GM19240 (cell line): ENCODE results near the gene SLC8A3.
A peak's percentile ranks its signal among the peaks of the same experiment; 100 is the strongest.

Experiments used
- DNase-seq: peaks from one replicate; pipeline ENCODE4 v3.0.0; 2011; ENCODE audit warnings: low spot score; ENCODE audit not compliant: insufficient read length

The SLC8A3 gene

DNA sequence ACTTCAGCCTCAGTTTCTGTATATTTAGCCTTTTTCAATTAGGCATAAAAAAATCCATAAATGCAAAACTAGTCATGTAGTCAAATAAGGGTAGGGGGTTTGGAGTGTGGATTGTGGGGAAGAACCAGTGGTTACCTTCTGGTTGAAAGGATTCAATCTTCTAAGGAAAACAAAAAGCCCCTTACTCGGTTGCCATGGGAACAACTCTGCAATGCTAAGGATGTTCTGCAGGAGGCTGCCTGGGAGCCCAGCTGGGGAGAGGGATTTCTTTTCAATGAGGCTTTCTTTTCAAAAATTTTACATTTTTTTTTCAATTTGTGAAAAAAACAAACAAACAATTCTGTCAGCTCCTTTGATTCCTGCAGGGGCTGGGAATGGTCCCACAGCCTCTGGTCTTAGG is 67.2 kb downstream of the SLC8A3 start:
- no peak for DNase-seq

DNA sequence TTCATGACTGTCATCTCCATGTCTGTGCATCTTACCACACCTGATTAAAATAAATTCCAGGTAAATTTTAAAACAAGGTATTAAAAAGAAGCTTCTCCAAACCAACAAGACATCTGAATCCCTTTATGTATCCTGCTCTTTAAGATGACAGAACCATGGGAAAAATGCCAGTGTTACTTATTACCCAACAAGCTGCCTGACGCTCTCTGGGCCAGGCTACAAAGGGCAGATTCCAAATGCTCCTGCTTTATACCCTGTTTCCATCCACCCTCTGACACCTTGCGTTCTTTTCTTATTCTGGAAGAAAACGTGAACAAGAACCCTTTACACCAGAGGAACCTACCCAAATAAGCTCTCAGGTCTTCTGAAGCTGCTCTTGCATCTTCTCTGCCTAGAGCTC is 70.7 kb downstream of the SLC8A3 start:
- no peak for DNase-seq

DNA sequence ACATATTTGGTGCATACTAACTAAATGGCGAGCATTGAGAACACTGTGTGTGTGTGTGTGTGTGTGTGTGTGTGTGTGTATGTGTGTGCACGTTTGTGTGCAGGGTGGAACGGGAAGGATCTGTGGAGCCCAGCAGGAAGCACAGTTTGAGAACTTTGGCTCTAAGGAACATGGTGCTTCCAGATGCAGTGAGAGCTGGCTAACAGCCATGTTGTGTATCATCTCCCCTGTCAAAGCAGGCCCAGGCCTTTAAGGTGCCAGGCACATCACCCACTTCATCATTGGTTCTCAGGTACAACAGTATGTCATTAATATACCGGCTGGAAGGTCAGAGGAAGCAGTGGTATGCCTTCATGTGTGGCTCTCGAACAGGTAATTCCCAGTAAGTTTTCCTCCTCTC is 72.5 kb downstream of the SLC8A3 start:
- DNase-seq, result no peak

DNA sequence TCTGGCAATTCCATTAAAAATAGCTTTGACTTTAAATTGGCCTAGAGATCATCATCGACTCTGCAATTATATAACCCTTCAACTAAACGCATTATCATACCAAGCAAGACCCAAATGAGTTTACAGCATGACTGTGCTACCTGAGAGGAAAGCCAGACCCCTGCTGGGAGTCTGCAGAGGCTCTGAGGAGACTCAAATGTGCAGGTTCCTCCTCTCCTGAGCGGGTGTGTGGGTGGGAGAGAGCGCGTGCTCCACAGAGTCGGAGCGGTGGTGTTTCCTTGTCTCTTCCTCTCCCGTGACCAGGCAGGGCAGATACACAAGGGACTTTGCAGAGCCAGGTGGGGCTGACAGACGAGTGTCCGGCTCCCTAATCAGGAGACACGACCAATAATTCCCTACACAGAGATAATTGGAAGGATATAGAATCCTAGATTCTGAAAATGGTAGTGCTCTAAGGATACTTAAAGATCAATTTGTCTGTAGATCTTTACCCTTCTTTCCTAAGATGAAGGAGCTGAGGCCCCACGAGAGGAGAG is 74.1 kb downstream of the SLC8A3 start:
- DNase-seq, result no peak

DNA sequence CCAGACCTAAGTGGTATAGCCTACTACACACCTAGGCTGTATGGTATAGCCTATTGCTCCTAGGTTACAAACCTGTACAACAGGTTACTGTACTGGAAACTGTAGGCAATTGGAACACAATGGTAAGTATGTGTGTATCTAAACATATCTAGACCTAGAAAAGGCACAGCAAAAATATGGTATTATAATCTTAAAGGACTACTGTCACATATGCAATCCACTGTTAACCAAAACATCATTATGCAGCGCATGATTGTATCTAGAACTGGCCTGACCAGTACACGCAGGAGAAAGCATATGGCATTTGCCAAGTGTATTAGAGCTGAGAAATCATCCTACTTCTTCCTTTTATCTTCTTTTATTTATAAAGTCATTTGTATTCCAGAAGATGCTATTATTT is 75.5 kb downstream of the SLC8A3 start:
- no peak for DNase-seq

DNA sequence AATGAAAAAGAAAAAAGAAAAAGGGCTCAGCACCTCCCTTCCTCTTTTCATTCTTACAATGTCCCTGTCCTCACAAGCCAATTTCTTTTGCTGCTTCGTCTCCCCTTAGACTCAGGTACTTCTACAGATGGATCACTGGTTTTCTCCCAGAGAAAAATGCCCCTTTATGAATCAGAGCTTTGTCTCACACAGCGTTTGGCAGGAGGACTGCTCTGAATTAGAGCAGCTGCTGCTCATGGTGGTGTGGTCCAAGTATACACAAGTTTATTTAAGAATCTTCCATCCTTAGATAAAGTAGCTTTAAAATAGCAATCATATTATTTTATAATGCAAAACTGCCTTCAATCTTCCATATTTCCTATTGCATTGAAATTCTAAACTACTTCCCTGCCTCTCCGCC is 80.3 kb downstream of the SLC8A3 start:
- DNase-seq, result no peak

DNA sequence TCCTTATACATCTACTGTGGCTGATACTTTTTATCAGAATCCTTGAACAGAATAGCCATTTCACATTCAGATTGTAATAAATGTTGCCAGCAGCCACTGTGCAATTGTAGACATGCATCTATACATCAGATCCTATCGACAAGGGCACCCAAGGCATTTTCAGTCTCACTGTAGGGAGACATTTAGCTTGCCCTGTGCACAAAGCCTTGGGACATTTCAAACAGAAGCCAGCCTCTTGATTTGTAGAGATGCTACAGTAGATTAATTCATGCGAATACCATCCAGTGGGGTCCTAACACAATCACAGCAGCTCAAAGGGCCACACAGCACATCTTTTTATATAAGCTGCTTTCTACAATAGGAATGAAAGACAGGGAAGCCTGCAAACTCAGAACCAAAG is 81.4 kb downstream of the SLC8A3 start:
- DNase-seq, result no peak

DNA sequence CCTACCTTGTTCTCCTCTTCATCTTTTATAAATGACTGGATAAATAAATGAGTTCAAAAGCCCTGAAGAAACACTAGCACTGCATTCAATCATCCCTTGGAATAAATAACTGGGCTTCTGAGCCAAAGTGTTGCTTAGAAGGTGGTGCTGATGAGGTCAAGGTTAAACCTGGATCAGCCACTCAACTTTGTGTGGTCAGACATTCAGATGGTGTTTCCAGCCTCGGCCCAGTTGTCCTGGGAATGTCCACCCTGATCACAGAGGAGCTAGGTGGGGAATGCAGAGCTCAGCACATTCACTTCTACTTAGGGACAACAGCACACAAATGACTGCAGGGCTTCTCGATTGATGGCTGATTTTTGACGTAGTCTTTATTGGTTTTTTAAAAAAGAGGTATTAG is 88.7 kb downstream of the SLC8A3 start:
- DNase-seq, result no peak

DNA sequence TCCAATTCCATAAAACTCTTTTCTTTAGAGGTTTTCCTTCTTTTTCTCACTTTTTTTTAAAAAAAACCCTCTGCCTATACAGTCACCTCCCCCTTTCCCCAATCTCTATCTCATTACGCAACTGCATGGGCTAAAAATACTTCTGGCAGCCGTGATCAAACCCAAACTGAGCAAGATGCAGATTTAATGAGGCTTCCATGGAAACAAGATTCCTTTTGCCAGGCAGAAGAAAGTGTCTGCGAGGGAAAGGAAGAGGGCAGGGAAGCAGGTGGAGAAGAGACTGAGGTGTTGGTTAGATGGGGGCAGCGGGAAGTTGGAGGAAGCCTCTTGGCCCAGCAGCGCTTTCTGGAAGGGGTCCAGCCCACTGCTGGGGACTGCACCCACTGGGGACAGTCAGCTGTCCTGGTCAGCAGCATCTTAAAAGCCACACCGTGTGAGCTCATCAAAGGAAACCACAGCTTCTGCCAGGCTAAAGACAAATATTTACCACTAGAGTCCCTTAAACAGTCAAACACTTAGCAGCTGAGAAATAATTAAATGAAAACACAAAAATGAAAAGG is 90.4 kb downstream of the SLC8A3 start:
- DNase-seq, result no peak

DNA sequence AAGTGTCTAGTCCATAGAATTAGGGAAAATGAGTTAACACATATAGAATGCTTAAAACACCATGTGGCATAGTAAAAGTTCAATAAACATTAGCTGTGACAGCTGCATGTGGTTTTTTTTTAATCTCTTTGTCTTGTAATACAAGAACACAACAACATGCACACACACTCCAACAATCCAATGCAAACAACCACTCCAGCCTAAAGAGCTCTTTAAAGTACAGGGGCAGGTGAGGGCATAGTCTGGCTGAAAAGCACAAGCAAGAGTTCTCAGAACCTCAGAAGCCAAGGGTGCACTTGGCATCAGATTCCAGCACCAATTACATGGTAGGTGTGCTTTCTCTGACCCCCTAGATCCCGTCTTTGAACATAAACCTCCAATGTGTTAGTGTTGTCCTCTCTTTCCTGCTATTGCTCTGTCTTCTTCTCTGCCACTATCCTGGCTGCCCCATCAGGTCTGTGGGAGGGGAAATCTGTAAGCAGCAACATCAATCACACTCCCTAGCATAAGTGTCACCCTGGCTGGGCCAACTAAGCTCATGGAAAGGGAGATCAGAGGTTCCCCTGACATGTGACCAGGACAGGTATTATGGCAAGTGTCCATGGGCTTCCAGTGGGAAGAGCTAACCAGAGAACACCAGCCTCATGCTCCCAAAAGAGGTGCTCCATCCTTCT is 91.0 kb downstream of the SLC8A3 start:
- no peak for DNase-seq

DNA sequence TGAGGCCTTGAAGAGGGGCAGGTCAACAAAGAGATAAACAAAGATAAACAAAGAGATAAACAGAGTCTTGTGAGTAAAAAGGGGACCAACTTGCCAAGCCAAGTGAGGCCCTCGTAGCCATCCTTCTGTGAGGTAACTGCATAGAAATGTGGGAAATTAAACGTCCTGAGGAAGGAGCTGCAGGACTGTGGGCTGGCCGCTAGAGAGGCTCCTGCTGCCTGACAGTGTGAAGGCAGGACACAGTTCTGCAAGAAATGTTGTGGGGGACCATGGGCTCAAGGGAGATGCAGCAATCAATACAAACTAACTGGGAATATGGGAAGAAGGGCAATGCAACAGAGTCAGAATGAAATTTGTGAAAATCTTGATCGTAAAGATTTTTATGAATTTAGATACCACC is 91.9 kb downstream of the SLC8A3 start:
- no peak for DNase-seq

DNA sequence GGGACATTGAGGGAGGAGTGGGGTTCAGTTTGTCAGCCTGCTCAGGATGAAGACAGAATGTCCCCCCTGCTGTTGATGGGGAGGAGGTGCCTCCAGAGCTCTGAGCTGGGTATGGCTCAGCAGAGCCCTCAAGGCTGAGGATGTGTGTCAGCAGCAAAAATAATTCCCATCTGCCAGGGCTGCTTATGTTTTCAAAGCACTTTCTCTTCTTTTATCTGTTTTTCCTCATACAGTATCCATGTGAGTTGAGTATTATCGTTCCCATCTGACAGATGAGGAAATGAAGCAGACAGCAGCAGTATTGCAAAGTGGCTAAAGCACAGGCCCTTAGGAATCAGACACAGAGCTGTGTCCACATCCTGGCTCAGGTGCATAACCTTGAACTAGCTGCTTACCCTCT is 94.1 kb downstream of the SLC8A3 start:
- no peak for DNase-seq

DNA sequence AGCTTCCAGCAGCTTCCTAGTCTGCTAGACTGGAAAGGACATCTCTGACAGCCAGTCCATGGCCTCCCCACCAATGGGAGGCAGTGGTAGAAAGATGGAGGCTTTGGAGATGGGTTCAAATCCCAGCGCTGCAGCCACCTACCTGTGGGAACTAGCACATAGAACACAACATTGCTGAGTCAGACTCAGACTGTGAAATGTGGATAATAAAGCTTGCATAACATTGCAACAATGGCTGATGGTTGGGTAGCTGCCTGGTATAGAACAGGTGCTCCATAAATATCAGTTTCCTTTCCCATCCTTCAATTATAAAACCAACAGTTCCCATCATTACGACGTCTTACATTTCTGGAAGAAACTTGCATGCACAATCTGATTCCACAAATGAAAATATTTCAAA is 94.6 kb downstream of the SLC8A3 start:
- DNase-seq, result no peak

DNA sequence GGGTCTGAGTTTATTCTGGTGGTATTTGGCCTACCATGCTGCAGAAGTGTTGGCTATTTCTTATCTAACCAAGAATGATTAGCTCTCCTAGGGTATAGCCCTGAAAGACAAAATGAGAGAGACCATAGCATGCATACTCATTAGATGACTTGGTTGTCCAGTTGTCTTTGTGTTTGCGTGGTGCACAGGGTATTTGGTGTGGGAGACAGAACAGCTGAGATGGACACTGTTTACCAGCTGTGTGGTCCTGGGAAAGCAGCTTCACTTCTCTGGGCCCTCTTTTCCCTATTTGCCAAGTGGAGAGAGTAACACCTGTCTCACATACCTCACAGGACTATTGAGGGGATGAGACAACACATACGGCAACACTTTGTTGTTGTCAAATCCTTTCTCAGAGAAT is 95.6 kb downstream of the SLC8A3 start:
- no peak for DNase-seq

DNA sequence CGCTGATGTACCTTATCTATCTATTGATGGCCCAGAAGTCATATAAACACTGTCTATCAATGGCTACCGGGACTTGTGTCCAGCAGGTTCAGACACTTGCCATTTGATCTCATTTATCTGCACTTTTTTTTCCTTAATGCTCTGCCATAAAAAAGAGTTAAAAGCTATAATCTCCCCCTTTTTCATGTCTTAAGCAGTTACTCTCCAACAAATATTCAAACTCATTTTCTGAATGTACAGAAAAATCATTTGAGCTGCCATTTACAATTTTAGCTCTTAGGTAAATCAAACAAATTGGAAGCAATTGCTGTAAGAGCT is 101.4 kb downstream of the SLC8A3 start:
- no peak for DNase-seq

DNA sequence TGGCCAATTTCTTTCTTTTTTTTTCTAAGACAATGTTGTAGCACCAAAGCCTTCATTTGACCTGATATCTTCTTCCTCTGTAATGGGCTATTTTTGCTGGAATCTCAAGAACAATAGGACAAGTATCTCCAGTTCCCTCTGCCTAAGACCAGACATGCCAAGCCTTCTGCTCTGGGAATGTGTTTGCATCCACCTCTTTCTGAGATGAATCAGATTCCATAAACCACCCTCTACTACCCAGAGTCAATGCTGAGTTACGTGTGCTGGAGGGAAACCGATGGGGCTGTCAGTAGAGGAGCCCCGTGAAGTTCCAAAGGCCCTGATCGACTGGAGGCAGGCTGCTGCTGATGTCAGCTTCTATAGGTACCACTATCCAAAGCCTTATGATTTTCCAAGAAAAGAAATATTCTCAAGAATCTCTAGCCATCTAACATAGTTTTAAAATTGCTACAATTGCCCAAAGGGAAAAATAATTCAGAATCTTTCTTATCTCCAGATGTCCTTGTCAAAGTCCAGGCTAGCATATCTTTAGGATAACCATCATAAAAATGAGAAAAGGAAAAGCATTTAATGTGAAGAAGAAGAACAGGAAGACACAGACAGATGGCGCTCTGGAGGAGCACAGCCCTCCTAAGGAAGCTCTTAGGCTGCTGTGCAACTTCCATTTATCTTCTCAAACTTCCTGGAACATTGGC is 101.9 kb downstream of the SLC8A3 start:
- DNase-seq, result peak; percentile 13

DNA sequence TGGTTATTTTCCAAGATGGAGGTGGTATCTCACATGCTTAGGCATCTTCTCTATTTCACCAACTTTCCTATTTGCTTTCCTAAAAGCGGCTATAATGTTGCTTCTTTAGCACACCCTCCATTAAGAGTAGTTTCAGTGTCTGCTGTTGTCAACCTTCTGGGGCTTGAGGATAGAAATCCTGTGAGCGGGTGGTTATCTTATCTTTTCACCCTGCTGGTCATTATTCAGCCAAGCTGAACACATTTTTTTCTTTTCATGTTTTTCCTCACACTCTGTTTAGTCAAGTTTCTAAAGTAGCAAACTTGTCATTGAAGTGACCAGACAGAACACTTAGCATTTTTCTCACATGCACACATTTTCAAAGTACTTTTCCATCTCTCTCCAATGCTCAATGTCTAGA is 104.5 kb downstream of the SLC8A3 start:
- no peak for DNase-seq

DNA sequence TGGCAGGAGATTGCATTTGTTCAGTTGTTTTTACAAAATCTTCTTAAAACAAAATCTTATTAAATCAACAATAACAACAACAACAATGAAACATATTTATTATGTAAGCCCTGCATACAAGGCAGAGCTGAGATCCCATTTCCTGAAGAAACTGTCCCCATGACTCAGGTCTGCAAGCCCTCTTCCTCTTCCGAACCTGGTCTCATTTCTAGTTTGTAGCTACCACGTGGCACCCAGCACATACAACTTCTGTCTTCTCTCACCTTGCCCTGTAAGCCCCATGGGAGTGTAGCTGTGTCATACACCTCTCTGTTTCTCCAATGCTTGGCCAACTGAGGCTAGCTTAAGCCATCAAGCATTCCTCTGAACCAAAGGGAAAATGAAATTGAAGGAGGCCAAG is 106.4 kb downstream of the SLC8A3 start:
- no peak for DNase-seq

DNA sequence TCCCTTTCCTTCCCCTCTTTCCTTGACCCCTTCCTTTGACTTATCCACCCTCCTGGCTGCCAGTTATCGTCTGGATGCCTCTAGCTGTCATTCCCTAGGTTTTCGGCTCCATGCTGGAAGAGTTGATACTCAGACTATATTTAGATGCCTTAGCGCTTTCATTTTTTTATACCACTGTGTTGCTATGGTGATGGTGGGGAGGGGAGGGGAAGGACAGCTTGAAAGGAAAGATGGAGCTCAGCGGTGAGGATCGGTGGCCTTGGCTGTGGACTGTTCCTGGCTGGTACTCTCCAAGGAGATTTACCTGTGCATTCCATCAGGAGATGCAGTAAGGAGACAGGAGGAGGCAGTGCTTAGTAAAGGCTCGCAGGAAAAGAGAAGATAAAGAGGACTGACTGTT is 108.7 kb downstream of the SLC8A3 start:
- no peak for DNase-seq

DNA sequence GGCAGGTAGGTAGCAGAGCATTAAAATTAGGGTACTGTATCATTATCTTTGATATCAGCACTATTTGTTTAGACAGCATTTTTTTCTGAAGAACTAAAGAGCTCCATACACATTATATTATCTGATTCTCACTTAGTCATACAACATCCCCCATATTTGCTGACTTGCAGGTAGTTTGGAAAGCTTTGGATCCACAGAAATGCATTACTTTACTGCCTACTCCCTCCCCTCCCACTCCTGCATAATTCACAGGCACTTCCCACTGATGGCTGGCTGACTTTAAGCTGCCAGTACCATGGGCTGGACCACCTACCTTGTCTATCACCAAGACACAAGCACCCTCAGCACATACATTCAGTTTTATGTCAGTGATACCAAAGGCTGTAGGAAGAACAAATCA is 110.4 kb downstream of the SLC8A3 start:
- DNase-seq, result no peak

DNA sequence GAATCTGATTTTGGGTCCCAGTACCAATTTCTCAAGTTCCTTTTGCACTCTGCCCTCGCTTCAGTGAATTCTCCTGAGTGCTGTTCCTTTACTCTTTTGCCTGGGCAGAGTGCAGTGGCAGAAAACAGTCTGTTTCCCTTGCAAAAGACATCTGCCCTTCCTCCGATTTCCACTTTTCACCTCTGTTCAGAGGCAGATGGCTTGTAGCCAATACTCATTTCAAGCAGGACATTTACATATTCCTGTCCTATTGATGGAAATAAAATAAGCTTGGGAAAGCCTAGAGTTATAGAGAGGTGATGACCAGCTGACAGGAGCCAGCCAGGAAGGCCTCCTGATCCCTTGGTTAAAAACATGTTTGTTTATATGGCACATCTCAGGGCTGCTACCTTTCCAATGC is 111.0 kb downstream of the SLC8A3 start:
- DNase-seq, result no peak

DNA sequence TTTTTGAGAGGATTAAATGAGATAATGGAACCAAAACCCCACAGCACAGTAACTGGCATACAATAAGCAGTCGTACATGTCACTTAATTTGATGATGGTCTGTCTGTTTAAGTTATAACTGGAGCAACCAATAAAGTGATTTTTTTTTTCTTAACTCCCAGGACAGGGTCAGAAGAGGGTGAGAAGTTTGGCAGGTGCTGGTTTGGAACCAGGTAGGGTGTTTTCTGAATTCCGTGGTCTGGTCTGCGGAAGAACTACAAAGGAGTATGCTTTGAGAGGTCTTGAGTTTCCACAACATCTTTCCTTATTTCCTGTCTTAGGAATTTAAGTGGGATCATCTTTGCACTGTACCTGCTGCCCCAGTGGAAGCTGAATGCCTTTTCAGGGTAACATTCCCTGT is 111.7 kb downstream of the SLC8A3 start:
- no peak for DNase-seq

DNA sequence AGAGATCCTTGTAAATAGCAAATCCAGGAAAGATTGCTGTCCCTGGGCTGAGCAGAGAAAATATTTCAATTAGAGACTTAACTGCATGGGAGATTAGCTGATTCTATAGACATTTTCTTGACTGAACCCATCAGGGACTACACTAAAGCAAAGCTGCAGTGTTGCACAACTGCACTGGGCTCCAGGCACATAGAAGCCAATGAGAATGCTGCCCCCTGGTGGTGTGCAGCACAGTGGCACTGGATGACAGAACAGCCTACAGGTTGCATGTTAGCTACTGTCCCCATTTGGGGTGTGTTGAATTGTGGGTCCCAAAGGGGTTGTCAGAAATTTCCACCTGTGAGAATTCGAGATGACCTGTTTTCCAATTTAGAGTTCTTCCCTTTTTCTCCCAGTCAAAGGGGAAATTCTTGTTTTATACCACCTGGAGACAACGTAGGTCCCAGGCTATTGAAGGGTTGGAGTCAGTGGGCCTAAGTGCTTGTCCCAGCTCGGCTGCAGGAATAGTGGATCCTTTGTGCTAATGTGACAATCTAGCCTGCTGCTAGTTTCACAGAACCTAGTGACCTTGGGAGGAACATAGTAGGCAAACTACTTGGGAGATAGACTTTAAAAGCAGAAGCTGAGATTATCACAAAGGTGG is 114.7 kb downstream of the SLC8A3 start:
- DNase-seq, result peak; percentile 55
